HG03025 (cell line): Measurements from ENCODE around the gene NDUFAF2.
"Not testable (repeated sequence)": the region's sequence is repeated elsewhere in the genome, so short reads cannot be mapped to it uniquely, and the experiment has no call there.

Experiments used
- ATAC-seq: cut with Tn5 transposase; IDR thresholded peaks from one replicate; pipeline ENCODE4 v1.9.1; 2021; ENCODE audit warnings: mild to moderate bottlenecking, moderate library complexity; ENCODE audit not compliant: unreplicated experiment, low FRiP score

The NDUFAF2 gene

GRCh38 chr5:60944904-60945812, at the start of gene NDUFAF2, which contains the start of gene ERCC8:
Gene NDUFAF2, plus strand, starts transcription at chr5:60945205. Its CDS starts 51 bp downstream, at chr5:60945256.
Gene ERCC8, minus strand, starts transcription at chr5:60945070. Its CDS starts 62 bp downstream, at chr5:60945008.
- peak; percentile 99 for ATAC-seq

GRCh38 chr5:60896991-60897390, 48.0 kb upstream of the NDUFAF2 start:
- ATAC-seq: no peak

GRCh38 chr5:60903356-60903755, 41.6 kb upstream of the NDUFAF2 start:
- ATAC-seq: no peak

- no peak for ATAC-seq
Measured at GRCh38 chr5:60916646-60917045, 28.4 kb upstream of the NDUFAF2 start.

- no peak for ATAC-seq
Measured at GRCh38 chr5:60918466-60918865, 26.5 kb upstream of the NDUFAF2 start.

GRCh38 chr5:60927450-60927849, 17.6 kb upstream of the NDUFAF2 start:
- ATAC-seq: no peak

- ATAC-seq: no peak
Measured at GRCh38 chr5:60929024-60929423, 16.0 kb upstream of the NDUFAF2 start.

GRCh38 chr5:60943624-60944023, 1.4 kb upstream of the NDUFAF2 start:
- ATAC-seq: no peak

- peak; percentile 29 for ATAC-seq
Measured at GRCh38 chr5:60945813-60946187, 795 bp downstream of the NDUFAF2 start.

- no peak for ATAC-seq
Measured at GRCh38 chr5:60948738-60949137, 3.7 kb downstream of the NDUFAF2 start.

- no peak for ATAC-seq
Measured at GRCh38 chr5:60955239-60955638, 10.2 kb downstream of the NDUFAF2 start.

- no peak for ATAC-seq
Measured at GRCh38 chr5:60958088-60958487, 13.1 kb downstream of the NDUFAF2 start.

GRCh38 chr5:60958712-60959111, 13.7 kb downstream of the NDUFAF2 start:
- no peak for ATAC-seq

- ATAC-seq: no peak
Measured at GRCh38 chr5:60959156-60959555, 14.2 kb downstream of the NDUFAF2 start.

GRCh38 chr5:60960591-60960990, 15.6 kb downstream of the NDUFAF2 start:
- ATAC-seq: no peak

- no peak for ATAC-seq
Measured at GRCh38 chr5:60961685-60962084, 16.7 kb downstream of the NDUFAF2 start.

GRCh38 chr5:60972231-60972630, 27.2 kb downstream of the NDUFAF2 start:
- ATAC-seq: no peak

- ATAC-seq: no peak
Measured at GRCh38 chr5:60977956-60978737, 33.1 kb downstream of the NDUFAF2 start.

- ATAC-seq: no peak
Measured at GRCh38 chr5:60978968-60979367, 34.0 kb downstream of the NDUFAF2 start.

GRCh38 chr5:60980511-60980910, 35.5 kb downstream of the NDUFAF2 start:
- no peak for ATAC-seq

- ATAC-seq: not testable (repeated sequence)
Measured at GRCh38 chr5:60982127-60982526, 37.1 kb downstream of the NDUFAF2 start.
